A673 (cell line): ENCODE results near the gene RUNX2.

Experiments
- CTCF ChIP-seq: fragments of 300-800, 200-600 bp; sonication (generic); conservative IDR thresholded peaks from 2 replicates; pipeline ENCODE4 v1.5.1; 2017; ENCODE audit warnings: low read depth, mild to moderate bottlenecking, antibody characterized with exemption, low read length, moderate library complexity, mixed read lengths
- EZH2 ChIP-seq: fragments of 200-600 bp; sonication (generic); IDR thresholded peaks from 2 replicates; pipeline ENCODE4 v1.6.1; 2017; ENCODE audit warnings: borderline replicate concordance, low read depth, mild to moderate bottlenecking, mixed read lengths, antibody characterized with exemption, low read length; ENCODE audit not compliant: poor library complexity, severe bottlenecking

GRCh38 chr6:45614488-45615285 is 286.6 kb downstream of the RUNX2 start:
- TF ChIP-seq CTCF (no peak), EZH2 (no peak)
